Measurements from ENCODE around the gene CBARP. TPM values are rescaled to one million over a fixed set of nuclear protein-coding genes. Genes with fewer than 3 reads are reported as not detected.

CBARP gene
- polyA plus RNA-seq, 1 donor from 2014 or later: 18.2 TPM

DNA sequence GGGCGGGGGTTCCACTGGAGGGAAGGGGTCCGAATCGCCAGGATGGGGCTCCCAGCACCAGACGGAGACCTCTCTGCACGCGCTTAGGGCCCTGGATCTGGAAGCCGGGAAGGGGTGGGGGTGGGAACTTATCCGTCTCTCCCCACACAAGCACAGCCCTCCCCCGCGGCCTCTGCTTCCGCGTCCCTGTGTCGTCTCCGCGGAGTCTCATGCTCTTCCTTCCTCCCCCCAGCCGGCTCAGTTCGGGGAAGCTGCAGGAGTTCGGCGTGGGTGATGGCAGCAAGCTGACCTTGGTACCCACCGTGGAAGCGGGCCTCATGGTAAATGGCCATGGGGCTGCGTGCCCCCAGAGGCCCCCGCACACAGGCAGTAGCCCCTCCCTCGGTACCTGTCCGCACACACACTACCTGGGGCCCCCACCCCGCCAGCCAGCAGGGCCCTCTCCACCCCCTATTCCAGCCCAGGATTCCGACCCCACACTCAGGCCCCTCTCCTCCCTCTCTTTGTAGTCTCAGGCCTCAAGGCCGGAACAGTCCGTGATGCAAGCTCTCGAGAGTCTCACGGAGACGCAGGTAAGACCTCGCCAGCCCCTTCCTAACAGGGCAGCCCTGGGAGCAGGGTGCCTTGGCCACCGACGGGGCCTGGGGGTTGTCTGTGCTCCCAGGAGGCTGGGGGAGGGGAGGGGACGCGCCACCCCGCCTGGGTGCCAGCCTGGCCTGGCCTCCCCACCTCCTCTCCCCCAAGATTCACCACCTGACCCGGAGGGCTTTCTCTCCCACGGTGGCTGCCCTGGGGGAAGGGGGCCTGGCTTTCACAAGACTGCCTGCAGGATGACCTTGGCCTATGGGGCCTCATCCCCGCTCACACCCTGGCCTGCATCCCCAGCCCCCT, 13.8 kb upstream of the CBARP start:
- H3K27me3 ChIP-seq (ENCODE audit: insufficient read depth, low read depth, low read length): no peaks in the 10 kb centered on the region
- H3K9me3 ChIP-seq (ENCODE audit: low read length): no peaks in the 10 kb centered on the region
- H3K4me2 ChIP-seq (ENCODE audit: low read length): peak overlapping the region; percentile 86
- no peaks in the 10 kb centered on the region for H3K9me2 ChIP-seq (ENCODE audit: insufficient read depth, low read length)
- no peaks in the 10 kb centered on the region for H3K36me3 ChIP-seq (ENCODE audit: insufficient read depth, low read length)
- H3K27ac ChIP-seq (ENCODE audit: low read length): peak overlapping the region; percentile 98
- peaks cover 4% of the 10 kb centered on the region for H4K20me1 ChIP-seq (ENCODE audit: insufficient read depth)
- peak overlapping the region; percentile 99 for H3K9ac ChIP-seq (ENCODE audit: low read length)
- H3K4me3 ChIP-seq (ENCODE audit: low read length): peak overlapping the region; percentile 93
- peaks cover 58% of the 10 kb centered on the region for H3K79me2 ChIP-seq (replicated peaks; ENCODE audit: insufficient read depth, low read length)
- no peak for TF ChIP-seq EP300 (conservative IDR thresholded peaks at IDR 0.05; ENCODE audit: poor library complexity, severe bottlenecking)
- TF ChIP-seq, protein P1, sequence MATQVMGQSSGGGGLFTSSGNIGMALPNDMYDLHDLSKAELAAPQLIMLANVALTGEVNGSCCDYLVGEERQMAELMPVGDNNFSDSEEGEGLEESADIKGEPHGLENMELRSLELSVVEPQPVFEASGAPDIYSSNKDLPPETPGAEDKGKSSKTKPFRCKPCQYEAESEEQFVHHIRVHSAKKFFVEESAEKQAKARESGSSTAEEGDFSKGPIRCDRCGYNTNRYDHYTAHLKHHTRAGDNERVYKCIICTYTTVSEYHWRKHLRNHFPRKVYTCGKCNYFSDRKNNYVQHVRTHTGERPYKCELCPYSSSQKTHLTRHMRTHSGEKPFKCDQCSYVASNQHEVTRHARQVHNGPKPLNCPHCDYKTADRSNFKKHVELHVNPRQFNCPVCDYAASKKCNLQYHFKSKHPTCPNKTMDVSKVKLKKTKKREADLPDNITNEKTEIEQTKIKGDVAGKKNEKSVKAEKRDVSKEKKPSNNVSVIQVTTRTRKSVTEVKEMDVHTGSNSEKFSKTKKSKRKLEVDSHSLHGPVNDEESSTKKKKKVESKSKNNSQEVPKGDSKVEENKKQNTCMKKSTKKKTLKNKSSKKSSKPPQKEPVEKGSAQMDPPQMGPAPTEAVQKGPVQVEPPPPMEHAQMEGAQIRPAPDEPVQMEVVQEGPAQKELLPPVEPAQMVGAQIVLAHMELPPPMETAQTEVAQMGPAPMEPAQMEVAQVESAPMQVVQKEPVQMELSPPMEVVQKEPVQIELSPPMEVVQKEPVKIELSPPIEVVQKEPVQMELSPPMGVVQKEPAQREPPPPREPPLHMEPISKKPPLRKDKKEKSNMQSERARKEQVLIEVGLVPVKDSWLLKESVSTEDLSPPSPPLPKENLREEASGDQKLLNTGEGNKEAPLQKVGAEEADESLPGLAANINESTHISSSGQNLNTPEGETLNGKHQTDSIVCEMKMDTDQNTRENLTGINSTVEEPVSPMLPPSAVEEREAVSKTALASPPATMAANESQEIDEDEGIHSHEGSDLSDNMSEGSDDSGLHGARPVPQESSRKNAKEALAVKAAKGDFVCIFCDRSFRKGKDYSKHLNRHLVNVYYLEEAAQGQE (IDR thresholded peaks at IDR 0.05; ENCODE audit: borderline replicate concordance): peak; percentile 13
- TF ChIP-seq MXI1 (conservative IDR thresholded peaks at IDR 0.05; ENCODE audit: poor library complexity, severe bottlenecking): peak; percentile 41
- no peak overlapping the region for H2AFZ ChIP-seq (ENCODE audit: low read depth, low read length)
- no peaks in the 10 kb centered on the region for H3F3A ChIP-seq (ENCODE audit: insufficient read depth, low read length, poor library complexity, severe bottlenecking)

DNA sequence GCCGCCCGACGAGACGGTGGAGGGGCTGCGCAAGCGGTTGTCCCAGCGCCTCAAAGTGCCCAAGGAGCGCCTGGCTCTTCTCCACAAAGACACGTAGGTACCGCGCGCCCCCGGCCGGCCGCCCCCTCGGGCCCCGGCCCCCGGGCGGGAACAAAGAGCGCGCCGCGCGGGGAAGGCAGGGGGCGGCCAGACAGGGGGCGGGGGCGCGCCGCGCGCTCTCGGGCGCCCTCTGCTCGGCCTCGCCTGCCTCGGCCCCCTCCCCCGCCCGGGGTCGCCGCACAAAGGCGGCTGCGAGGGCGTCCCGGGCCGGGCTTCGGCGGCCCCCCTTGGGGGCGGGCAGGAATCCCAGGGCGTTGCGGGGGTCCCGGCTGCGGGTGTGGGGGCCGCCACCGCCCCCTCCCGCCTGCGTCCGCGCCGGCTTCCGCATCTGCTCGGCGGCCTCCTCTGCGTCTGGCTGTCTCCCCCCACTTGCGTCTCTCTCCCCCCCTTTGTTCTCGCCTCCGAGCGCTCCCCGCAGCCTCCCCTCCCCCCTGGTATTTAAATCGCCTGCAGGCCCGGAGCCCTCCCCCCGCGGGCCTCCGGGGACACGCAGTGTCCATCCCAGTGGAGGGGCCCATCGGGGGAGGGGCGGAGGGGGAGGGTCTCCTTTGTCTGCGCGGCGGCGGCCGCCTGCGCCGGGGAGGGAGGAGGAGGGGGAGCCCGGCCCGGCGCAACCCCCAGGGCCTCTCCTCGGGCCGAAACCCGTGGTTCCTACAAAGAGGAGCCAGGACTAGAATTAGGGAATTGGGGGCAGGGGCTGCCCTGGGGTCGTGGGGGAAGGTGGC, 12.8 kb upstream of the CBARP start:
- Histone ChIP-seq H2AFZ (ENCODE audit: low read depth, low read length) (no peak overlapping the region), H3K27me3 (ENCODE audit: insufficient read depth, low read depth, low read length) (no peaks in the 10 kb centered on the region), H3K9me3 (ENCODE audit: low read length) (no peaks in the 10 kb centered on the region), H3K27ac (ENCODE audit: low read length) (peak overlapping the region; percentile 98), H3K79me2 (replicated peaks; ENCODE audit: insufficient read depth, low read length) (peaks cover 58% of the 10 kb centered on the region), H4K20me1 (ENCODE audit: insufficient read depth) (peaks cover 4% of the 10 kb centered on the region), H3F3A (ENCODE audit: insufficient read depth, low read length, poor library complexity, severe bottlenecking) (no peaks in the 10 kb centered on the region), H3K9ac (ENCODE audit: low read length) (peak overlapping the region; percentile 99), H3K4me2 (ENCODE audit: low read length) (peak overlapping the region; percentile 86), H3K4me3 (ENCODE audit: low read length) (peak overlapping the region; percentile 93), H3K9me2 (ENCODE audit: insufficient read depth, low read length) (no peaks in the 10 kb centered on the region), H3K36me3 (ENCODE audit: insufficient read depth, low read length) (no peaks in the 10 kb centered on the region)
- TF ChIP-seq, protein P2, sequence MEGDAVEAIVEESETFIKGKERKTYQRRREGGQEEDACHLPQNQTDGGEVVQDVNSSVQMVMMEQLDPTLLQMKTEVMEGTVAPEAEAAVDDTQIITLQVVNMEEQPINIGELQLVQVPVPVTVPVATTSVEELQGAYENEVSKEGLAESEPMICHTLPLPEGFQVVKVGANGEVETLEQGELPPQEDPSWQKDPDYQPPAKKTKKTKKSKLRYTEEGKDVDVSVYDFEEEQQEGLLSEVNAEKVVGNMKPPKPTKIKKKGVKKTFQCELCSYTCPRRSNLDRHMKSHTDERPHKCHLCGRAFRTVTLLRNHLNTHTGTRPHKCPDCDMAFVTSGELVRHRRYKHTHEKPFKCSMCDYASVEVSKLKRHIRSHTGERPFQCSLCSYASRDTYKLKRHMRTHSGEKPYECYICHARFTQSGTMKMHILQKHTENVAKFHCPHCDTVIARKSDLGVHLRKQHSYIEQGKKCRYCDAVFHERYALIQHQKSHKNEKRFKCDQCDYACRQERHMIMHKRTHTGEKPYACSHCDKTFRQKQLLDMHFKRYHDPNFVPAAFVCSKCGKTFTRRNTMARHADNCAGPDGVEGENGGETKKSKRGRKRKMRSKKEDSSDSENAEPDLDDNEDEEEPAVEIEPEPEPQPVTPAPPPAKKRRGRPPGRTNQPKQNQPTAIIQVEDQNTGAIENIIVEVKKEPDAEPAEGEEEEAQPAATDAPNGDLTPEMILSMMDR (IDR thresholded peaks at IDR 0.05; ENCODE audit: poor library complexity, severe bottlenecking): no peak
- TF ChIP-seq EP300 (conservative IDR thresholded peaks at IDR 0.05; ENCODE audit: poor library complexity, severe bottlenecking): peak; percentile 60
- TF ChIP-seq RAD21 (conservative IDR thresholded peaks at IDR 0.05): no peak
- TF ChIP-seq, protein P1 (IDR thresholded peaks at IDR 0.05; ENCODE audit: borderline replicate concordance): peak; percentile 62
- TF ChIP-seq MXI1 (conservative IDR thresholded peaks at IDR 0.05; ENCODE audit: poor library complexity, severe bottlenecking): no peak
- peak; percentile 49 for TF ChIP-seq POLR2AphosphoS5 (IDR thresholded peaks at IDR 0.05)
- no peak for TF ChIP-seq EZH2 (IDR thresholded peaks at IDR 0.05; ENCODE audit: borderline replicate concordance, insufficient read depth, low read length, poor library complexity, severe bottlenecking)
- TF ChIP-seq SMC3 (conservative IDR thresholded peaks at IDR 0.05; ENCODE audit: poor library complexity): no peak
- no peak for TF ChIP-seq TAF1 (IDR thresholded peaks at IDR 0.05; ENCODE audit: low read depth)
